ENCODE measurements around the gene TWF1.
A peak's percentile ranks its signal among the peaks of the same experiment; 100 is the strongest.
"Not testable (repeated sequence)": the region's sequence is repeated elsewhere in the genome, so short reads cannot be mapped to it uniquely, and the experiment has no call there.

TWF1 gene

DNA sequence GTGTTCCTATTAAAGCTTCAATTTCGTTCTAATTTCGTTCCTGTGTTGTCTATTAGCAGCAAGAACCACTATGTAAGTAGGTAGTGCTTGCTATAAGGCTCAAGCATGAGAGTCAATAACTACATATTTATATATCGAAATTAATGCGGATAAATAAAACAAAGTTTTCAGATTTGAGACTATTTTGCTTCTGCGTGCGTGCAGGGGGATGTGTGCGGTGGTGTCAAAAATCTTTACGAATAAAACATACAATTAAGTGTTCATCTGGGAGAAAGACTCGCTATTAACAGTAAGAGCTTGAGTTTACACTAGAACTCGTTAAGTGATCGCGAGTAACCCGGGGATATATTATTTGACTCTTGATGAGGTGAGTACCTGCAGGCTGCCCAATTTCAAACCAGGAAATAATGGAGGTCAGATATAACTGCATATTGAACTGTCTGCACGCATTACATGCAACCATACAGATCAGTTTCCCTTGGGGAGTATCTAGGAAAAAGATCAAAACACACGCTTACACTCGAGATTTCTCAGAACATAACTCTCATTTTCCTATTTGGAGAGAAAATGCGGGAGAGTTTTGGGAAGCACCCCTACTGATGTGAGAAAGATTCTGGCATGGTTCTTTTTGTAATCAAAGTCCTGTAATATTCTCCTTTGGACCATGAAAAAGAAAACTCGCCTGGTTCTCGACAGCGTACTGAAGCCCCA is 813 bp downstream of the TWF1 start:
- DNase-seq: no peak

- no peak for DNase-seq
Measured at GRCh38 chr12:43797561-43798217, 8.4 kb downstream of the TWF1 start.

DNA sequence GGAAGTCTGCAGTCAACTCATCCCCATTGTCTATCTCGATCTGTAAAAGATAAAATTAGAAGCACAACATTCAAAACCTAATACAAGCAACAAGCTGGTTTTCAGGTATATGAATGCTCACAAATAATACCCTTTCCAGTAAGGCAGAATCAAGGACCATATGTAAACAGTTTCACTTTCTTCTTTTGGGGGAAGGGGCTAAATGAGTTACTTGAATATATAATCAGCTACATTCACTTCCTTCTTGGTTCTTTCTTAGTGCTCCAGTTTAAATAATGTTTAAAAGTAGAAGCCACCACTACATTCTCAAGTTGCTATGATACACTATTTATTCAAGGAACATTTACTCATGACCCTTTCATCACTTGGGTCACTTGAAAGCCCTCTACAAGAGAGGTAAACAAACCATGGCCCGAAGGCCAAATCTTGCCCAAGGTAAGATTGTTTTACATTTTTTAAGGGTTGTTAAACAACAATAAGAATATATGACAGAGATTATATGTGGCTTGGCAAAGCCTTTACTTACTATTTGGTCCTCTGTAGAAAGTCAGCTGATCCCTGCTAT is 10.3 kb downstream of the TWF1 start:
- no peak for DNase-seq

- no peak for DNase-seq
Measured at GRCh38 chr12:43789941-43790340, 16.2 kb downstream of the TWF1 start.

DNA sequence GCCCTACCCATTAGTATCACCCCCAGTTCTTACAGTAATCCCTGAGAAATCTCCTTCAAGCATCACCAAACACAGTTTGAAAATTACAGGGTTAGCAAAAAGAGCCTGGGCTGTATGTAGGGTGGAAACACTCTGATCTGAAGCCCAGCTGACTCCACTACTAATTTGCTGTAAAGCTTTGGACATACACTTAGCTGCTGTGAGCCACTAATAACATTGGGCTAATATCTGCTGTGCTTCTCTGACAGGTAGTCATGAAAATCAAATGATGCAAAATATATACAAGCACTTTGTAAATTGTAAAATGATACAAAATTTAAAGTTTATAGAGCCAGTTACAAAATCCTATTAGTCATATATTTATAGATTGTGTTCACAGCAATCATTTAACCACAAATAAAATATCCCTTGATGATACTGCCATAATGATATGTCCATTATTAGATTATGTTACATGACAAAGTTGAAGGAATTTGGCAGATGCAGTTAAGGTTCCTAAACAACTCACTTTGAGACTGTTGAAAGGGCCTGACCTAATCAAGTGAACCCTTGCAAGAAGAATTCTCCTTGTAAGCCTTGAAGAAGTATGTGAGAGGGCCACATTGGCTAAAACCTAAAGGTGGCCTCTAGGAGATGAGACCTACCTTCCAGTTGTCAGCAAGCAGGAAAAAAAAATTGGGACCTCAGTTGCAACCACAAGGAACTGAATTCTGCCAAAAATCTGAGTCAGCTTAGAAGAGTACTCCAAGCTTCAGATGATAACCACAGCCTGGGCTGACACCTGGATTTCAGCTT is 19.0 kb downstream of the TWF1 start:
- no peak for DNase-seq

- peak; percentile 57 to 77 for DNase-seq
Measured at GRCh38 chr12:43776498-43776897, 29.6 kb downstream of the TWF1 start.

DNA sequence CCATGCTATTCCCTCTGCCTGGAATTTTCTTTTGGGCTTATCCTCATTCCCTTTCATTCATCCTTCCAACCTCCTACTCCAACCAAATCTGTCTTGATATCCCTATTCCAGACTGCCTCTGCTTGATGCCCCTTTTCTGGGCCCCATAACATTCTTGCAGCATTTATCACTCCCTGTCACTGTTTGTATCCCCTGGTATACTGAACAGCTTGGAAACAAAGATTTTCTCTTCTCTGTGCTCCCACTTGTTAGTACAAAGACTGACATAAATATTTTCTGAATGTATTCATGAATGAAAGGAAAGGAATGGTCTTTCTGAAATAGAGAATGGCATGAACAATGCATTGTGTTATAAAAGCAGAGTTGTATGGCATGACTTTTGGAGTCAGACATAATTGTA is 39.8 kb downstream of the TWF1 start:
- no peak for DNase-seq

DNA sequence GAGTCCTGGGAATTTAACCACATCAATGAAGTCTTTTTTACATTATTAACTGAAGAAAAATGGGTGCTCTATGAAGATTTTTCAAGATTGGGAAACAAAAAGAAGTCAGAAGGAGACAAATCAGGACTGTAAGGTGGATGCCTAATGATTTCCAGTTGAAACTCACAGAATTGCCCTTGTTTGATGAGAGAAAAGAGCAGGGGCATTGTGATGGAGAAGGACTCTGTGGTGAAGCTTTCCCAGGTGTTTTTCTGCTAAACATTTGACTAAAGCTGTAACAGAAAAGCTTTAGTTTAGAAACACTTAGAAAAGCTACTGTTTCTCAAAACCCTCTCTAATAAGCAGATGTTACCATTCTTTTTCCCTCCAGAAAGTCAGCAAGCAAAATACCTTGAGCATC is 41.6 kb downstream of the TWF1 start:
- no peak for DNase-seq

GRCh38 chr12:43763769-43764168 is 42.3 kb downstream of the TWF1 start:
- no peak for DNase-seq

DNA sequence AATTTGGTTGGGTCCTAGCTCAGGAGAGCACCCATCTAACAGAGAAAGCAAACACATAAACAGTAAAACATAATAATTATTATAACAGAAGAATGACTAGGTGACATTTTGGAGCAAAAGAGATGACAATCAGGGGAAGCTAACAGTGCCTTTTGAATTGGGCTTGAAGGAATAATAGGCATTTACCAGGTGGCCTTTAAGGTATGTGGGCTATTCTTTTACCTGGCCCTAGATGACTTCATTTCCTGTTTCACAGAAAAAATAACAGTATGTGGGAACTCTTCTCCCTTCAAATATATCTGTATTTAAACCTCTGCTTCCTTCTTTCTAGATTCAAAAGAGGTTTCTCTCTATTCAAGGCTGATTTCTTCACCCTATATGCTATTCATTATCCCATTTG is 43.5 kb downstream of the TWF1 start:
- DNase-seq: no peak

DNA sequence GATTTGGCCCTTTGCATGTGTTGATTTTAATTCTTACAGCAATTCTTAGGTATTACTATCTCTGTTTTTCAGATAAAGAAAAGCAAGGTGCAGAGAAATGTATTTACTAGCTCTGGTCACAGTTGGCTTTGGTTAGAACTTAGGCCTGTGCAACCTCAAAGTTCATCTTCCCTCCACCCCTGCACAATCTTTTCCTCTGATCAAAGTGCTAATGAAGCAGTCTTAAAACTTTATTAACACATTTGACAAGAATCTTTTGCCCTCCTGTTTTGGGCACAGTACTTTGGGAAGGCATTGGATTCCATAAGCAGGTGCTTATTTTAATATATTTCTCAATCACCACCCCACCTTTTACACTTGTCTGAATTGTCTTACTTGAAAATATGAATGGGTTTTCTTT is 44.6 kb downstream of the TWF1 start:
- DNase-seq: no peak

DNA sequence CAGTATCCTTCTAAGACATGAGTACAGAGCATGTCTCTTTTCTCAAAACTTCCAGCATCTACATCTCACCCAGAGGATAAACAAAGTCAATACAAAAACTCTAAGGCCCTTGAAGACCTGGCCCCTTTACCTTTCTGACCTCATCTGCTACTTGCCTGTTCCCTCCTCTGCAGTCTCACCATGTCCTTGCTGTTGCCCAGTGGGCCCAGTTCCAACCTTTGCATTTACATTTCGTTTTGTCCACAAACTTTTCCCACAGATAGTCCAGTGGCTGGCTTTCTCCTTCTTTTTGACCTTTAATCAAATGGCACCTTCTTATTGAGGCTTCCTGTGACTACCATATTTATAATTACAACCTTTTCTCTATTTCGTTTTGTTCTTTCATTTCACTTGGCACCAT is 45.7 kb downstream of the TWF1 start:
- no peak for DNase-seq

DNA sequence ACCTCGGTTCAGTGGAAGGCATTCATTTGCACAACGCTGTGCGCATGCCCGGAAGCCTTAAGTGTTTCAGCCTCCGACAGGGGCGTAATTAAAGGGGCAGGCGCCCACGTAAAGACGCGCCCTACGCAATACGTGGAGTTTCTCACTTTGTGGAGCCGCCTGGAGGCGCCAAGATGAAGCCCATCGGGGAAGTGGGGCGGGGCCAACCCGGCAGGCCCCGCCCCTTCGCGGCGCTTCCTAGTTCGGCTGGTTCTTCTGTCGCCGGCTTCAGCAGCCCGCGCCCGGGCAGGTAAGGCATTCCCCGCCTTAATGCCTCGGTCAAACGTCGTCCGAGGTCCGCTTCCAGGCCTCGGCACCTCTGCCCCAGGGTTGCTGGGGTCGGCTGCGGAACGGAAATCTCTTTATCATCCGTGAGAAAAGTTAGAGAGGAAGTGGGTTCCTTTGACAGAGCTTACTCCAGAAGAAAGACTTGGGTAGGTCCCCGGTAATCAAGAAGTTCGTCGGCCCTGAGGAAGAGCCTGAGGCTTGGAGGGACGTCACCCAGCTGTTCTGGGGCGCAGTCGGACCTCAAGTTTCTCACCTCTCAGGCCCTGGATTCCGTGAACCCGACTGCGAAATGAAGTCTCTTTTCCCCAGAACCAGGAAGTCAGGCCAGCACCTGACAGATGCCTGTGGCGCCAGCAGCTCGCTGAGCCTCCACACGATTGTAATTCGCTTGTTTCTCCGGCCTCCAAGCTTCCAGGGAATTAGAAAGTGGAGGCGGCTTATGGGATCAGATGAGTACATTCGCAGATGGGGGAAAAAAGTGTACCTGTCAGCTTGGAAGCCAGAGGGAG is 47.2 kb downstream of the TWF1 start, which contains the start of the genes IRAK4 and PUS7L:
IRAK4 (plus strand) TSS at position 224 of the 836 bp plus-strand sequence. CDS start 9,161 bp downstream, outside the sequence.
PUS7L (minus strand) TSS at position 63 of the 836 bp plus-strand sequence. CDS start 3,545 bp downstream, outside the sequence.
- DNase-seq: peak; percentile 93 to 96

- DNase-seq: peak; percentile 61 to 65
Measured at GRCh38 chr12:43758247-43758727, 47.8 kb downstream of the TWF1 start.

GRCh38 chr12:43754015-43754414 is 52.1 kb downstream of the TWF1 start:
- no peak for DNase-seq

- not testable (repeated sequence) for DNase-seq
Measured at GRCh38 chr12:43751360-43751759, 54.8 kb downstream of the TWF1 start.

DNA sequence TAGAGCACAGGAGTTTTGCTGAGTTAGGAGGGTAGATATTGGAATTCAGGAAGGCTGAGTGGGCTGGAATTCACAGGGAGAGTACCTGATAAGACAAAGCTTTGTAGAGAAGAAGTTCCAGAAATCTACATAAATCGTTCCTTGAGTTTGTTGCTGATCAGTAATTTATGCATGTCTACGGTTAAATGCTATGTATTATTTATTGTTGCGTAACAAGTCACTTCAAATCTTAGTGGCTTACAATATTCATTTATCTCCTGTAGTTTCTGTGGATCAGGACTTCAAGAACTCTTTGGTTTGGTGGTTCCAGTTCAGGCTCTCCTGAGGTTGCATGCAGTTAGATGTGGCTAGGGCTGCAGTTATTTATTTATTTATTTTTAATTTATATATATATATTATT is 55.3 kb downstream of the TWF1 start:
- DNase-seq: no peak

DNA sequence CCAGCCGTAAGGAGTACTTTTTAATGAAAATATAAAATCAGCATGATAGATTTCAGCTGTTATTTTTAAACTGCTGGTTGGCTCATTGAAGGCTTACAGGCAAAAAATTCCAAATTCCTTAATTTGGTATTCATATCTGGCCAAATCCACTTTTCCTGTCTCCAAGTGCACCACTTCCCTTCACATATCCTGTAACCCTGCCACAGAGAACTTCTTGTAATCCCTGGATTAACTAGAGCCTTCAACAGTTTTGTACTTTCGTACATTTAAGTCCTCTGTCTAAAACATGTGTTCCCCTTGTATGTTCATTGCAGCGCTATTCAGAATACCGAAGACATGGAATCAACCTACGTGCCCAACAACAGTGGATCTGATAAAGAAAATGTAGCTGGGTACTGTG is 57.1 kb downstream of the TWF1 start:
- DNase-seq: no peak

- no peak for DNase-seq
Measured at GRCh38 chr12:43744826-43745225, 61.3 kb downstream of the TWF1 start.

Data from Kasumi-1 (cell line).